Peyer's patch (tissue), 4 donors: ENCODE measurements around the gene KLK10.

Source experiments
- POLR2A ChIP-seq, 2 donors: fragments of 450-650 bp; IDR thresholded peaks; one replicate each; pipeline ENCODE4 v1.5.1; 2017; ENCODE audit warnings: antibody characterized with exemption in 2 of 2, mild to moderate bottlenecking in 2 of 2, moderate library complexity in 2 of 2
- TF ChIP-seq, protein P1 (sequence below), 6 experiments: fragments of 450-650 bp in 4 of 6; fragments of 200-600 bp in 2 of 6; sonication (generic) in 1 of 6; IDR thresholded peaks; one replicate each; pipeline ENCODE4 v1.5.1; 2017 to 2019; ENCODE audit warnings: antibody characterized with exemption in 6 of 6, mild to moderate bottlenecking in 3 of 6, moderate library complexity in 1 of 6

DNA sequence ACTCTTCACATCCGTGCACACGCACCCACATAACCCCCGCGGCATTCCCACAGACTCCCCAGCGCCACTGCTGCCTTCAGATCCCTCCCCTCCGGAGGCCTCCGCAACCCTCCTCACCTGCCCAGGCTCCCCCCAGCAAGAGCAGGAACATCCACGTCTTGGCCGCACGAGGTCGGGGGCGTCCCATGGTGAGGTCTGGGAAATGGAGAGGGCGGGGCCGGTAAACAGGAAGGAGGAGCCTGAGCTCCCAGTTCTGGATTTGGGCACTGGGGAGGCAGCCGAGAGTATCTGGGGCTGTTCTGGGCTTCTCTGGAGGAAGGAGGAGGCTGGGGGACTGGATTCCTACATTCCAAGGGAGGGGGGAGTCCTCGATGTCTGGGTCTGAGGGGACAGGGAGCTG, 18.5 kb downstream of the KLK10 start:
- TF ChIP-seq, protein P1, sequence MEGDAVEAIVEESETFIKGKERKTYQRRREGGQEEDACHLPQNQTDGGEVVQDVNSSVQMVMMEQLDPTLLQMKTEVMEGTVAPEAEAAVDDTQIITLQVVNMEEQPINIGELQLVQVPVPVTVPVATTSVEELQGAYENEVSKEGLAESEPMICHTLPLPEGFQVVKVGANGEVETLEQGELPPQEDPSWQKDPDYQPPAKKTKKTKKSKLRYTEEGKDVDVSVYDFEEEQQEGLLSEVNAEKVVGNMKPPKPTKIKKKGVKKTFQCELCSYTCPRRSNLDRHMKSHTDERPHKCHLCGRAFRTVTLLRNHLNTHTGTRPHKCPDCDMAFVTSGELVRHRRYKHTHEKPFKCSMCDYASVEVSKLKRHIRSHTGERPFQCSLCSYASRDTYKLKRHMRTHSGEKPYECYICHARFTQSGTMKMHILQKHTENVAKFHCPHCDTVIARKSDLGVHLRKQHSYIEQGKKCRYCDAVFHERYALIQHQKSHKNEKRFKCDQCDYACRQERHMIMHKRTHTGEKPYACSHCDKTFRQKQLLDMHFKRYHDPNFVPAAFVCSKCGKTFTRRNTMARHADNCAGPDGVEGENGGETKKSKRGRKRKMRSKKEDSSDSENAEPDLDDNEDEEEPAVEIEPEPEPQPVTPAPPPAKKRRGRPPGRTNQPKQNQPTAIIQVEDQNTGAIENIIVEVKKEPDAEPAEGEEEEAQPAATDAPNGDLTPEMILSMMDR (IDR thresholded peaks at IDR 0.05): no peak
- no peak for TF ChIP-seq POLR2A (IDR thresholded peaks at IDR 0.05)
